ENCODE data around the gene PCARE.

GRCh38 chr2:29108225-29108624 is 33.9 kb upstream of the PCARE start:
- no peak for TF ChIP-seq CTCF (IDR thresholded peaks at IDR 0.05)
- no peak for TF ChIP-seq POLR2AphosphoS5 (IDR thresholded peaks at IDR 0.05)

All from sigmoid colon (tissue), 4 donors.